Uterus (tissue), 2 donors: ENCODE measurements around the gene TANC1.

Source experiments
- POLR2A ChIP-seq, 2 donors: fragments of 450-650 bp; IDR thresholded peaks; one replicate each; pipeline ENCODE4 v1.6.1; 2016; ENCODE audit warnings: antibody characterized with exemption in 2 of 2, mild to moderate bottlenecking in 1 of 2, moderate library complexity in 1 of 2
- TF ChIP-seq, protein P1 (sequence below), 4 experiments: fragments of 200-600 bp in 2 of 4; fragments of 450-650 bp in 2 of 4; sonication (generic) in 2 of 4; IDR thresholded peaks; one replicate each; pipeline ENCODE4 v1.5.1; 2016 to 2019; ENCODE audit warnings: antibody characterized with exemption in 4 of 4, mild to moderate bottlenecking in 2 of 4, moderate library complexity in 1 of 4

DNA sequence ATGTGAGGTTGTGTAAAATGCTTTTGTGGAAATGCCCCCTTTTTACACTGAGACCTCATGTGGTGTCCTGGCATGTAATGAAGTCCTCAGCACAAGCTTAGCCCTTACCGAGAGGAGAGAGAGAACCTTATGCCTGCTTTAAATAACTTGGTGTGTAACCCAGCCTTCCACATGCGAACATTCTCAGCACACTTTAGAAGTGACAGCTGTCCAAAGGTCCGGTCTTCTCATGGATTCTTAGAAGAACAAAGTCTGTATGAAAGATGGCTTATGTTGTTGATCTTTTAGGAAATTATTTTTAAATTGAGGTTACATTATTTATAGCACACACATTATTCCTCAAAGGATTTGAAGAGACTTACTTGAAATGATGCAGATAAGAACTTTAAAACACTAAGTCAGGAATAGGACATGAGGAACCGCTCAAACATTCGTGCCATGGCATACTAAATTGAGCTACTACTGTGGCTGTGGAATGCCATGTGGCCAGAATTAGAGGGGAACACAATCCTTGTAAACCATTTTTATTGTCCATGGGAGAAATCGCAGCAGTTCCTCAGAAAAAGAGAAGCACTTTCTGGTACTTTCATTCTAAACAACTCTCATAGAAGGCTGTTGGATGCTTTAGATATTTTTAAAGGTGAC, 238.4 kb downstream of the TANC1 start:
- TF ChIP-seq, protein P1, sequence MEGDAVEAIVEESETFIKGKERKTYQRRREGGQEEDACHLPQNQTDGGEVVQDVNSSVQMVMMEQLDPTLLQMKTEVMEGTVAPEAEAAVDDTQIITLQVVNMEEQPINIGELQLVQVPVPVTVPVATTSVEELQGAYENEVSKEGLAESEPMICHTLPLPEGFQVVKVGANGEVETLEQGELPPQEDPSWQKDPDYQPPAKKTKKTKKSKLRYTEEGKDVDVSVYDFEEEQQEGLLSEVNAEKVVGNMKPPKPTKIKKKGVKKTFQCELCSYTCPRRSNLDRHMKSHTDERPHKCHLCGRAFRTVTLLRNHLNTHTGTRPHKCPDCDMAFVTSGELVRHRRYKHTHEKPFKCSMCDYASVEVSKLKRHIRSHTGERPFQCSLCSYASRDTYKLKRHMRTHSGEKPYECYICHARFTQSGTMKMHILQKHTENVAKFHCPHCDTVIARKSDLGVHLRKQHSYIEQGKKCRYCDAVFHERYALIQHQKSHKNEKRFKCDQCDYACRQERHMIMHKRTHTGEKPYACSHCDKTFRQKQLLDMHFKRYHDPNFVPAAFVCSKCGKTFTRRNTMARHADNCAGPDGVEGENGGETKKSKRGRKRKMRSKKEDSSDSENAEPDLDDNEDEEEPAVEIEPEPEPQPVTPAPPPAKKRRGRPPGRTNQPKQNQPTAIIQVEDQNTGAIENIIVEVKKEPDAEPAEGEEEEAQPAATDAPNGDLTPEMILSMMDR (IDR thresholded peaks at IDR 0.05): no peak
- no peak for TF ChIP-seq POLR2A (IDR thresholded peaks at IDR 0.05)
